ENCODE measurements around the gene RBM47. TPM values are rescaled to one million over a fixed set of nuclear protein-coding genes. Genes with fewer than 3 reads are reported as not detected.

RBM47 gene
- total RNA-seq, 1 donor from 2014 or later: 0.11 TPM

GRCh38 chr4:40500781-40501180, 128.9 kb downstream of the RBM47 start:
- no peaks in the 10 kb centered on the region for H3K4me1 Mint-ChIP-seq (ENCODE audit: unreplicated experiment)
- H3K27ac Mint-ChIP-seq (ENCODE audit: unreplicated experiment): no peak overlapping the region
- no peak overlapping the region for H3K4me3 Mint-ChIP-seq (ENCODE audit: unreplicated experiment)
- H3K9me3 Mint-ChIP-seq (ENCODE audit: unreplicated experiment): no peaks in the 10 kb centered on the region
- peaks cover 5% of the 10 kb centered on the region for H3K27me3 Mint-ChIP-seq (ENCODE audit: unreplicated experiment)
- TF ChIP-seq CTCF (IDR thresholded peaks at IDR 0.05): no peak
- no peaks in the 10 kb centered on the region for H3K36me3 Mint-ChIP-seq (ENCODE audit: unreplicated experiment)
- no peak for DNase-seq (ENCODE audit: extremely low spot score, unreplicated experiment)

GRCh38 chr4:40493160-40493559, 136.5 kb downstream of the RBM47 start:
- Mint-ChIP-seq H3K4me1 (ENCODE audit: unreplicated experiment) (no peaks in the 10 kb centered on the region), H3K9me3 (ENCODE audit: unreplicated experiment) (no peaks in the 10 kb centered on the region), H3K4me3 (ENCODE audit: unreplicated experiment) (no peak overlapping the region), H3K27me3 (ENCODE audit: unreplicated experiment) (peaks cover 40% of the 10 kb centered on the region), H3K27ac (ENCODE audit: unreplicated experiment) (no peak overlapping the region), H3K36me3 (ENCODE audit: unreplicated experiment) (no peaks in the 10 kb centered on the region)
- DNase-seq (ENCODE audit: extremely low spot score, unreplicated experiment): no peak
- no peak for TF ChIP-seq CTCF (IDR thresholded peaks at IDR 0.05)

DNA sequence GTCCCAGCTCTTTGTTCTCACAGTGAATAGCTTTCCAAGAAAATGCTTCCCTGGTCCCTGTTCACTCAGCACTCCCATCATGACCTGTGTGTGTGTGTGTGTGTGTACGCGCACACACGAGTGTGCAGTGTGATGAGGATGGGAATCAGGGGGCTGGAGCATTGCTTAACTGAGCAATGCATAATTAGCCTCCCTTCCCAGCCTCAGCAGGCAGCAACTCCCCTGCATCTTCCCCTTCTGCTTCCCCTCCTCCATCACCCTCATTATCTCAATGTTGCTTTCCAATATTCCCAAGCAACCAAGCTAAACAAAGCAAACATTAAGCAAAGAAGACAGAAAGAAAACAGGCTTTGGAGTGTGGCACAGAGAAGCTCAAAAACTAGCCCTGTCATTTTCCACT, 137.0 kb downstream of the RBM47 start:
- no peak for TF ChIP-seq CTCF (IDR thresholded peaks at IDR 0.05)
- H3K4me1 Mint-ChIP-seq (ENCODE audit: unreplicated experiment): no peaks in the 10 kb centered on the region
- no peak for DNase-seq (ENCODE audit: extremely low spot score, unreplicated experiment)
- no peak overlapping the region for H3K27ac Mint-ChIP-seq (ENCODE audit: unreplicated experiment)
- H3K27me3 Mint-ChIP-seq (ENCODE audit: unreplicated experiment): peaks cover 41% of the 10 kb centered on the region
- H3K36me3 Mint-ChIP-seq (ENCODE audit: unreplicated experiment): no peaks in the 10 kb centered on the region
- H3K4me3 Mint-ChIP-seq (ENCODE audit: unreplicated experiment): no peak overlapping the region
- H3K9me3 Mint-ChIP-seq (ENCODE audit: unreplicated experiment): no peaks in the 10 kb centered on the region

DNA sequence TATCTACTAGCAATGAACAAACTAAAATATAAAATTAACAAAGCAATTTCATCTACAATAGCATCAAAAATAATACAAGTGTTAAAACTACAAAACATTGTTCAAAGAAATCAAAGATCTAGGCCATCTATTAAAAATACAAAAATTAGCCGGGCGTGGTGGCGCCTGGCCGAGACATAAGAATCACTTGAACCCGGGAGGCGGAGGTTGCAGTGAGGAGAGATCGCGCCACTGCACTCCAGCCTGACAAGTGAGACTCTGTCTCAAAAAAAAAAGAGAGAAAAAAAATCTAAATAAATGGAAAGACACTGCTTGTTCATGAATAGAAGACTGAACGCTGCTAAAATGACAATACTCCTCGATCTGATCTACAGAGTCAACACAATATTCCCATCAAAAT, 139.2 kb downstream of the RBM47 start:
- no peak for TF ChIP-seq CTCF (IDR thresholded peaks at IDR 0.05)
- Mint-ChIP-seq H3K27me3 (ENCODE audit: unreplicated experiment) (peaks cover 38% of the 10 kb centered on the region), H3K4me3 (ENCODE audit: unreplicated experiment) (no peak overlapping the region), H3K4me1 (ENCODE audit: unreplicated experiment) (no peaks in the 10 kb centered on the region), H3K9me3 (ENCODE audit: unreplicated experiment) (no peaks in the 10 kb centered on the region), H3K36me3 (ENCODE audit: unreplicated experiment) (no peaks in the 10 kb centered on the region), H3K27ac (ENCODE audit: unreplicated experiment) (no peak overlapping the region)
- DNase-seq (ENCODE audit: extremely low spot score, unreplicated experiment): no peak

- no peaks in the 10 kb centered on the region for H3K36me3 Mint-ChIP-seq (ENCODE audit: unreplicated experiment)
- H3K9me3 Mint-ChIP-seq (ENCODE audit: unreplicated experiment): no peaks in the 10 kb centered on the region
- no peak overlapping the region for H3K27ac Mint-ChIP-seq (ENCODE audit: unreplicated experiment)
- DNase-seq (ENCODE audit: extremely low spot score, unreplicated experiment): no peak
- H3K4me3 Mint-ChIP-seq (ENCODE audit: unreplicated experiment): no peak overlapping the region
- peaks cover 39% of the 10 kb centered on the region for H3K27me3 Mint-ChIP-seq (ENCODE audit: unreplicated experiment)
- no peaks in the 10 kb centered on the region for H3K4me1 Mint-ChIP-seq (ENCODE audit: unreplicated experiment)
- TF ChIP-seq CTCF (IDR thresholded peaks at IDR 0.05): no peak
Measured at GRCh38 chr4:40489961-40490360, 139.7 kb downstream of the RBM47 start.

All from osteocyte (in vitro differentiated cells).